ENCODE data around the gene TMC3. TPM values are rescaled to one million over a fixed set of nuclear protein-coding genes. Genes with fewer than 3 reads are reported as not detected.

The TMC3 gene
- total and polyA plus RNA-seq, 9 of the 15 experiments (the other 6 are each of a cell fraction or from before 2014, with no cell fraction given) = 0.01 to 0.14 TPM; not detected in 7

- in situ Hi-C loops (cut with MboI) = no loop called here
- Histone ChIP-seq H3K4me2 (ENCODE audit: insufficient read depth, low read length) (no peak overlapping the region), H3K4me1 (replicated peaks in 1 of 2; ENCODE audit: control insufficient read depth in 2 of 2, insufficient read depth in 2 of 2, low read length in 2 of 2) (no peaks in the 10 kb centered on the region), H2AFZ (ENCODE audit: low read depth, low read length) (no peak overlapping the region), H3K27me3 (ENCODE audit: control insufficient read depth in 2 of 2, insufficient read depth in 2 of 2, low read length in 2 of 2) (no peaks in the 10 kb centered on the region), H3K4me3 (no peak overlapping the region), H3K9ac (ENCODE audit: insufficient read depth in 1 of 2, low read depth in 2 of 2, low read length in 2 of 2) (no peak overlapping the region; a peak in 1 of 4 replicates), H3K9me3 (replicated peaks; ENCODE audit: control insufficient read depth, insufficient read depth, low read depth, low read length) (no peaks in the 10 kb centered on the region), H3K9me1 (ENCODE audit: control insufficient read depth, insufficient read depth, low read length) (no peaks in the 10 kb centered on the region), H4K20me1 (replicated peaks; ENCODE audit: control insufficient read depth, insufficient read depth, low read length) (no peaks in the 10 kb centered on the region), H3K27ac (ENCODE audit: extremely low read depth, low read depth, low read length) (no peak overlapping the region), H3K36me3 (ENCODE audit: control insufficient read depth, insufficient read depth, low read length) (no peaks in the 10 kb centered on the region; the same call in 2 of the 3 replicates), H3K79me2 (ENCODE audit: control insufficient read depth, insufficient read depth, low read length) (no peaks in the 10 kb centered on the region)
- FAIRE-seq = no peak
- DNase-seq (ENCODE audit: extremely low read depth in 1 of 4, low spot score in 3 of 4) = no peak
- ChIA-PET CTCF (ENCODE audit: low intra/inter-chr PET ratio) (no interaction called here), POLR2A (interaction anchor here (0.5 kb wide), 1 partner anchor 1250 kb away, joined by 3 read pairs; no protein-coding TSS in a partner anchor)
- 52% methylated on average over 12 of the region's 12 CpGs for WGBS (ENCODE audit: insufficient coverage, low coverage, missing lambda C conversion rate)
- TF ChIP-seq CHD2 (IDR thresholded peaks at IDR 0.05; ENCODE audit: low read depth, low read length) = no peak
- TF ChIP-seq HSF4 (CRISPR knock-in tag; IDR thresholded peaks at IDR 0.05; ENCODE audit: borderline replicate concordance) = no peak
- no peak for TF ChIP-seq TFE3 (CRISPR knock-in tag; IDR thresholded peaks at IDR 0.05)
- no TSS peak for BruUV-seq (replicated peaks)
- intact Hi-C loops (cut with micrococcal nuclease) = no loop called here
- ATAC-seq = no peak
These were observed 81.5 kb downstream of the TMC3 start for GRCh38 chr15:81292523-81293001.
